SHP77 treated with DMSO at 0.1 percent for 48 hours (cell line): Measurements from ENCODE around the gene ARFGAP1.
"Not testable (repeated sequence)": the region's sequence is repeated elsewhere in the genome, so short reads cannot be mapped to it uniquely, and the experiment has no call there.

ENCODE experiments used
- DNase-seq: peaks from one replicate; lab custom pipeline; 2025; lab: John Stamatoyannopoulos, UW

ARFGAP1 gene

GRCh38 chr20:63240004-63240403 lies 32.6 kb upstream of the ARFGAP1 start:
- DNase-seq = no peak

- DNase-seq = no peak
These were observed 31.3 kb upstream of the ARFGAP1 start for GRCh38 chr20:63241272-63241671.

GRCh38 chr20:63242736-63243135 lies 29.9 kb upstream of the ARFGAP1 start:
- DNase-seq = no peak

- no peak for DNase-seq
These were observed 28.9 kb upstream of the ARFGAP1 start for GRCh38 chr20:63243604-63244247.

GRCh38 chr20:63244468-63244867 lies 28.1 kb upstream of the ARFGAP1 start:
- no peak for DNase-seq

GRCh38 chr20:63246490-63247288 lies 25.9 kb upstream of the ARFGAP1 start:
- DNase-seq = no peak

GRCh38 chr20:63247671-63248228 lies 24.9 kb upstream of the ARFGAP1 start:
- no peak for DNase-seq

GRCh38 chr20:63248835-63249591 lies 23.6 kb upstream of the ARFGAP1 start:
- no peak for DNase-seq

GRCh38 chr20:63249891-63250290 lies 22.7 kb upstream of the ARFGAP1 start:
- no peak for DNase-seq

- not testable (repeated sequence) for DNase-seq
These were observed 21.3 kb upstream of the ARFGAP1 start for GRCh38 chr20:63251350-63251749.

- DNase-seq = no peak
These were observed 20.3 kb upstream of the ARFGAP1 start for GRCh38 chr20:63252284-63252711.

- no peak for DNase-seq
These were observed 19.6 kb upstream of the ARFGAP1 start for GRCh38 chr20:63253065-63253437.

- DNase-seq = no peak
These were observed 19.0 kb upstream of the ARFGAP1 start for GRCh38 chr20:63253438-63254231.

- no peak for DNase-seq
These were observed 18.4 kb upstream of the ARFGAP1 start, which contains the start of gene NKAIN4 for GRCh38 chr20:63254232-63254605. Gene NKAIN4, minus strand, starts transcription at chr20:63254463. Its CDS starts 13 bp downstream, at chr20:63254450.

- no peak for DNase-seq
These were observed 17.8 kb upstream of the ARFGAP1 start for GRCh38 chr20:63254606-63255384.

- DNase-seq = no peak
These were observed 16.5 kb upstream of the ARFGAP1 start for GRCh38 chr20:63255931-63256704.

GRCh38 chr20:63256954-63257353 lies 15.7 kb upstream of the ARFGAP1 start:
- DNase-seq = no peak

GRCh38 chr20:63257629-63258028 lies 15.0 kb upstream of the ARFGAP1 start:
- DNase-seq = no peak

- DNase-seq = no peak
These were observed 13.8 kb upstream of the ARFGAP1 start for GRCh38 chr20:63258781-63259180.
